ENCODE data around the gene RPS25.
"Not testable (repeated sequence)": the region's sequence is repeated elsewhere in the genome, so short reads cannot be mapped to it uniquely, and the experiment has no call there.

The RPS25 gene

GRCh38 chr11:118980191-118980881 is 37.8 kb downstream of the RPS25 start:
- Histone ChIP-seq H3K4me1 (ENCODE audit: control insufficient read depth in 1 of 2, insufficient read depth in 1 of 2, low read depth in 1 of 2, low read length in 1 of 2) (peaks cover 6 to 8% of the 10 kb centered on the region in 2 experiments), H3K27ac (no peak overlapping the region), H3K4me3 (ENCODE audit: low read depth in 1 of 2, low read length in 1 of 2) (no peak overlapping the region), H3K36me3 (no peaks in the 10 kb centered on the region), H3K27me3 (no peaks in the 10 kb centered on the region), H3K9me3 (no peaks in the 10 kb centered on the region)
- no peak for TF ChIP-seq CTCF (IDR thresholded peaks at IDR 0.05)

GRCh38 chr11:118979434-118979833 is 38.7 kb downstream of the RPS25 start:
- H3K4me3 ChIP-seq (ENCODE audit: low read depth in 1 of 2, low read length in 1 of 2) = no peak overlapping the region
- no peaks in the 10 kb centered on the region for H3K36me3 ChIP-seq
- peaks cover 6 to 8% of the 10 kb centered on the region in 2 experiments for H3K4me1 ChIP-seq (ENCODE audit: control insufficient read depth in 1 of 2, insufficient read depth in 1 of 2, low read depth in 1 of 2, low read length in 1 of 2)
- peaks cover 4% of the 10 kb centered on the region for H3K27me3 ChIP-seq
- no peak overlapping the region for H3K27ac ChIP-seq
- TF ChIP-seq CTCF (IDR thresholded peaks at IDR 0.05) = no peak
- no peaks in the 10 kb centered on the region for H3K9me3 ChIP-seq

- Histone ChIP-seq H3K4me3 (ENCODE audit: low read depth in 1 of 2, low read length in 1 of 2) (no peak overlapping the region), H3K27me3 (peaks cover 27% of the 10 kb centered on the region), H3K27ac (no peak overlapping the region), H3K9me3 (no peaks in the 10 kb centered on the region), H3K36me3 (no peaks in the 10 kb centered on the region), H3K4me1 (ENCODE audit: control insufficient read depth in 1 of 2, insufficient read depth in 1 of 2, low read depth in 1 of 2, low read length in 1 of 2) (peaks cover 6 to 8% of the 10 kb centered on the region in 2 experiments)
- TF ChIP-seq CTCF (IDR thresholded peaks at IDR 0.05) = no peak
These were observed 42.1 kb downstream of the RPS25 start for GRCh38 chr11:118975771-118976709.

- no peaks in the 10 kb centered on the region for H3K36me3 ChIP-seq
- no peak overlapping the region for H3K4me3 ChIP-seq (ENCODE audit: low read depth in 1 of 2, low read length in 1 of 2)
- no peak overlapping the region for H3K27ac ChIP-seq
- peaks cover 42% of the 10 kb centered on the region for H3K27me3 ChIP-seq
- TF ChIP-seq CTCF (IDR thresholded peaks at IDR 0.05) = no peak
- no peaks in the 10 kb centered on the region for H3K9me3 ChIP-seq
- no peaks in the 10 kb centered on the region for H3K4me1 ChIP-seq (ENCODE audit: control insufficient read depth in 1 of 2, insufficient read depth in 1 of 2, low read depth in 1 of 2, low read length in 1 of 2)
These were observed 44.2 kb downstream of the RPS25 start for GRCh38 chr11:118973985-118974384.

GRCh38 chr11:118971646-118972045 is 46.5 kb downstream of the RPS25 start, which contains the start of gene FOXR1:
TSS of gene FOXR1 (plus strand) at chr11:118971761. CDS start at chr11:118971932, 171 bp downstream.
- no peak for TF ChIP-seq CTCF (IDR thresholded peaks at IDR 0.05)
- Histone ChIP-seq H3K9me3 (no peaks in the 10 kb centered on the region), H3K36me3 (no peaks in the 10 kb centered on the region), H3K4me3 (ENCODE audit: low read depth in 1 of 2, low read length in 1 of 2) (no peak within 1 kb of the TSS), H3K27ac (no peak within 1 kb of the TSS), H3K27me3 (peaks cover 42% of the 10 kb centered on the region), H3K4me1 (ENCODE audit: control insufficient read depth in 1 of 2, insufficient read depth in 1 of 2, low read depth in 1 of 2, low read length in 1 of 2) (no peaks in the 10 kb centered on the region)

GRCh38 chr11:118969508-118969907 is 48.6 kb downstream of the RPS25 start:
- not testable (repeated sequence) for H3K4me1 ChIP-seq (ENCODE audit: control insufficient read depth in 1 of 2, insufficient read depth in 1 of 2, low read depth in 1 of 2, low read length in 1 of 2); H3K4me3 ChIP-seq (ENCODE audit: low read depth in 1 of 2, low read length in 1 of 2); H3K36me3 ChIP-seq; H3K9me3 ChIP-seq; H3K27ac ChIP-seq
- H3K27me3 ChIP-seq = peaks cover 38% of the 10 kb centered on the region
